Activated CD8-positive, alpha-beta memory T cell treated with anti-CD3 and anti-CD28 coated beads, Interleukin-2, amount 50 U/mL, for 4 hours (primary cell): ENCODE data around the gene PPP2R5E.
"Not testable (repeated sequence)": the region's sequence is repeated elsewhere in the genome, so short reads cannot be mapped to it uniquely, and the experiment has no call there.

Experiments used
- DNase-seq: peaks from one replicate; pipeline ENCODE4 v3.0.0-alpha.2; 2020

Gene PPP2R5E

DNA sequence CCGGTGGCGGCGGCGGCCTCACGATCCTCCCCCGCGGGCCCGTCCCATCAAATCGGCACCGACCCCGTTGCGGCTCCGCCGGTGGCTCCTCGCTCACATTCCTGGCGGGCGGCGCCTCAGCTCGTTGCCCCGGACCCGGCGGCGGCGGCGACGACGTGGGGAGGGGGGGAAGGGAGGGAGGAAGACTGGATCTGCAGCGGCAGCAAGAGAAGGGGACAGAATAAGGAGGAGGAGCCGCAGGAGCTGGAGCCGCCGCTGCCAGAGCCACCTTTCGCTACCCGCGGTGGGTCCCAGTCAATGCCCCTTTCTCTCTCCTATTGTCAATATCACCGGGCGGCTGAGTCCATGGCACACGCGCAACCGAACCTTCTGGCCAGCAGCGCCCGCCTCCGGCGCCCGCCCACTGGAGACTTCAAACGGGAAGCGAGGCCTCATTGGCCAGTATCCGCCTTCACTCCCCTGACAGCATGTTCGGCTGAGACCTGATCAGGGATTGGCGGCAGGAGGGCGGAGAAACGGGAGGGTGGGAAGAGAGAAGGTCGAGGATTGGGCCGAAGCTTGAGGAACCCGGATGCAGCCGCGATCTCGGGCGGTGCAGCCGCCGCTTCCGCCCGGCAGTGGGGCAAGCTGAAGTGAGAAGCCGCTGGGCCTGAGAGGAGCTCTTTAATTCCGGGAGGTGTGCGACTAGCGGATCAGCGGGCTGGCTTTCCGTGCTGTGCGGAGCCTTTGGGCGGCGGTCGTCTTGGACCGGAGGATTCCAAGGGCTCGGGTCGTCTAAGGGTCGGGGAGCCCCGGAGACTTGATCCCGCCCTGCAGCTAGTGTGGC is at the start of gene PPP2R5E:
PPP2R5E (minus strand) TSS at position 378 of the 826 bp plus-strand sequence. CDS start 3,692 bp downstream, outside the sequence.
- DNase-seq: peak; percentile 96

GRCh38 chr14:63583046-63583445 is 39.9 kb upstream of the PPP2R5E start:
- DNase-seq: not testable (repeated sequence)

- no peak for DNase-seq
Measured at GRCh38 chr14:63581491-63581890, 38.3 kb upstream of the PPP2R5E start.

- no peak for DNase-seq
Measured at GRCh38 chr14:63578300-63578699, 35.1 kb upstream of the PPP2R5E start.

DNA sequence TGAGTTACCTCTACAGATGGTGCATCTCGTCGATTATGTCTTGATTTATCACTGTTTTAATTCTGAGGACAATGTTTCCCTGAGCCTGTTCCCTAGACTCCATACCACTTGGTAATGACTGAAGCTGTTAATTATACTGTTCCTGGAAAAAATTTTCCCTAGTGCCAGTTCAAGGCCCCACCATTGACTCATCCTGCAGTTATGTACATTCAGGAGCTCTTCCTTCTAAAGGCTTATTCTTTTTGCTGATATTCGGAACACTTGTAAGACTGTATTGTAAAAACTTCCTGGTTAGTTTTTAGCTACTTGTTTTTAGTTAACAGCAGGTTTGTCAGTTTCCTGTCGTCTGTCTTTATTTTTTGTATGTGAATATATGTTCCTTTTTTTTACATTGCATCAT is 30.4 kb upstream of the PPP2R5E start:
- DNase-seq: no peak

DNA sequence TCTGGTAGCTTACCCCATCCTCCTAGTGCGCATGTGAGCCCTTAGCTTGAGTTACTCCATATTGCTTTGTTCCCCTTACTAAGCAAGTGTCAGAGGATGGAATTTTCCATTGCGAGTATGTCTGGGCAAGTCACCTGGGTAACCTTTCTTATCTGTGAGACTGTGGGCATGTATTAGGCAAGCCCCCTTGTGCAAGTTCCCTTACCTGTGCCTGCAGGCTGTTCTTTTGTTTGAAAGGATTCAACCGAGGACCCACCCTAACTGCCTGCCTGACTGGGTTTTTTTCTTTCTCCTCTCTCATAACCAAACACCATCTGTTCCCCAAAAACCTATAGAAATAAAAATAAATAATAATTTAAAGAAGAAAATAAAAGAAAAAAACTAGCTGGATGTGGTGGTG is 22.3 kb upstream of the PPP2R5E start:
- no peak for DNase-seq

DNA sequence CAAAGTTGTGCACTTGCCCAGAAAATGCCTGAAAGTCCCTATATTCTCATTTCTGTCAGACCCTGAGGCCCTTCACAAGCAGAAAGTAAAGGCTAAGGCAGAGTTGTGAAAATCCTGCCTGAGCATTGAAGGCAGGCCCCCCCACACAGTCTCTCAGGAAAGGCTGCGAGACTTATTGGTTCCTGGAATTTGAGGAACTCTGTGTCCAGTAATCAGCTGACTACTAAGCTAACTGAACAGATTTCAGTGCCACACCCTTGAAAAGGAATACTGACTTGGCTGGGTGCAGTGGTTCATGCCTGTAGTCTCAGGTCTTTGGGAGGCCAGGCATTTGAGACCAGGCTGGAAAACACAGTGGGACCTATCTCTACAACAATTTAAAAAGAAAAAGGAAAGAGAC is 21.1 kb upstream of the PPP2R5E start:
- DNase-seq: no peak

DNA sequence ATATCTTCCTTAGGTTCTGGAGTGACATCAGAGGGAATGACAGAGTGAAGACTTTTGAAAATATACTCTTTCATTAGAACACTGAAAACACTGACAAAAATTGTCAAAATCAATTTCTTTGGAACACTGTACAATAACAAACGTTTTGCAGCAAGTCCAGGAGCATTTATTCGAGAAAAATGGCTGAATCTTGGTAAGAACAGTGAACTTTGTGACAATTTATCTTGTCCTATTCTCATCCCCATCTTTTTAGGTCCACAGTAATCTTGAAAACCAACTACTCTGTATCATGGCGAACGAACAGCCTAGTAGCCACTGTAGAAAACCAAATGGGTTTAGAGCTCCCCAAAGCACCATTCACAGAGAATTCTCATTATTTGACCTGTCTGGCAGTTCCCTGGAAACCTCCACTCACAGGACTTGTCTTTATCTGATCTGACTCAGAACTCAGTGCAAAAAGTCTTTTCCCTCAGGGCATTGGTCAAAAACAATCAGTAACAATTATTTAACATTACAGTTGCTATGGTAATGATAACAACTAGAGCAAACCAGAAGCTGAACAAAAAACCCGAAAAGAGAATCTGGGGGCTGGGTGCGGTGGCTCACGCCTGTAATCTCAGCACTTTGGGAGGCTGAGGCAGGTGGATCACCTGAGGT is 20.3 kb upstream of the PPP2R5E start:
- no peak for DNase-seq

DNA sequence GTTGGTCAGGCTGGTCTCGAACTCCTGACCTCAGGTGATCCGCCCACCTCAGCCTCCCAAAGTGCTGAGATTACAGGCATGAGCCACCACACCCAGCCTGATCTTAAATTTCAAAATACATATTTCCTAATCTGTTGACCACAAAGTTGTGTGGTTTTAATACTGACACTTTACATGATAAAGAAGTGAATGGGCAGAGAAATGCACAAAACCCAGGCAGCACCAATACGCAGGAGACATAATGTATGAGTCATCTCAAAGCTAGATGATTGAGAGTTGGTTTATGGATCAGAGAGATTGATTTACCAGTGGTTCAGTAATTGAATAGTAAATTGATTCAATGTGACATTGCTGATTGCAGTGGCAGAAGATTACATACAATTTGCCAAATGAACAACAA is 19.2 kb upstream of the PPP2R5E start:
- no peak for DNase-seq

- DNase-seq: no peak
Measured at GRCh38 chr14:63555572-63555971, 12.4 kb upstream of the PPP2R5E start.

DNA sequence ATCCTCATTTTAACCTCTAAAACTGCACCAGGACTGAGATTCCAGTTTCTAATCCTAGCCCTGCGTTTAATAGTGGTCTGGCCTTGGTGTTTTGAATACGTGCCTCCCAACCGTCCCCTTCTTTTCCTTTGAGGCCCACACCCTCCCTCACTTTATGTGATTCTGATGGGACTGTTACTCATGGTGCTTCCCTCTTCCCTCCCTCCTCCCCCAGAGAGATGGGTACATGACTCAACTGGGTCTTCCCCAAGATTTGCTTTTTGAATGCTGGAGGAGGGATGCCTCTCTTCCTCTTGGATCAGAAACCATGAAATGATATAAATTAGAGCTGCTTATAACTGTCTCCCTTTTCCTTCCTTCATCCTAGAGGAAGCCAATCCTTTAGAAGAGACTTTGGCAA is 8.2 kb upstream of the PPP2R5E start:
- no peak for DNase-seq

GRCh38 chr14:63547798-63548335 is 4.7 kb upstream of the PPP2R5E start:
- no peak for DNase-seq

GRCh38 chr14:63545431-63545830 is 2.3 kb upstream of the PPP2R5E start:
- DNase-seq: no peak

- DNase-seq: no peak
Measured at GRCh38 chr14:63544591-63545299, 1.6 kb upstream of the PPP2R5E start.

- DNase-seq: no peak
Measured at GRCh38 chr14:63543826-63544406, 739 bp upstream of the PPP2R5E start.

- DNase-seq: no peak
Measured at GRCh38 chr14:63542231-63542999, 762 bp downstream of the PPP2R5E start.

DNA sequence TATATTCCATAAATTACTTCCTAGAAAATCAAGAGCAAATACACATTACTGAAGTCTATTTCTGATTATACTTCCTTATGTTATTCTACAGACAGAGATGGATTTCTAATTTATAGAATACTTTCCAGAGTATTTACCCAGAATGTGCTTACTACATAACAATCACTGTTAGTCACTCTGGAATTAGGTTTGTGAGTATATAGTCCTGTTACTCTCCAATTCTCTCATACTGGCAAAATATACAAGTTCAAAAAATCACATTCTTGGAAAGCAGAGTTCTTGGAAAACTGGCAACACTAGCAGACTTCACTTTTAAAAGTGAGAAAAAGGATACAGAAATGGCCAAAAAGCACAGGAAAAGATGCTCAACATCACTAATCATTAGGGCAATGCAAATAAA is 7.3 kb downstream of the PPP2R5E start:
- DNase-seq: no peak

GRCh38 chr14:63533474-63533873 is 9.7 kb downstream of the PPP2R5E start:
- DNase-seq: no peak

- DNase-seq: peak; percentile 30
Measured at GRCh38 chr14:63524537-63525155, 18.5 kb downstream of the PPP2R5E start.

DNA sequence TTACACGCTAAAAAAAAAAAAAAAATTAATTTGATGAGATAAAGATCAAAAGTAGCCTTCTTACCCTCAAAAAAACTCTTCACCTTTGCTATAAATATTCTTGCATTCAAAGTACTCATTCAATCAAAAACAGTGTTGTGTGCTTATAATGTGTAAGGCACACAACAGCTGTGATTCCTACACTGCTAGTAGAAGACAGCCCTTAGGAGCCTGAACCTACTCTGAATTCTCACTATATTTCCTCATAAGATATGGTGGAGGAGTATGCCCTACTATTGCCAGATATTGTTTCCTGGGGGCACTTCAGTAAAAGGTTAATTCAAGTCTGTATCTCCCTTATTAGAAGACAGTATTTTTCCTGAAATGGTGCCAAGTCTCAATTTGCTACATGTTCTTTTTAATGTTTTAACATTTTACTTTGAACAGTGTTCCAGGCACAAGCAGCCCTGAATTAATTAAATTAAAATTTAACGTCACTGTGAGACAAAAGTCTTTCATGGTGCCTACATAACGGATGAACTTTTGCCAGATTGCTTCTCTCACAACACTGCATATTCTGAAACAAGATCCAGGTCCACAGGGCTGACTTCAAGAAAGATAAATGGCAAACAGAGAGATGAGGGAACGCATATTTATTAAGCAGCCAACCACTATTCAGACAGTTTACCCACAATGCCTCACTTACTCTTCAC is 19.3 kb downstream of the PPP2R5E start:
- no peak for DNase-seq

GRCh38 chr14:63522511-63522910 is 20.7 kb downstream of the PPP2R5E start:
- DNase-seq: not testable (repeated sequence)
